HG03159 (cell line): Measurements from ENCODE around the gene MBD5.

Experiments
- ATAC-seq: cut with Tn5 transposase; IDR thresholded peaks from one replicate; pipeline ENCODE4 v1.9.1; 2021; ENCODE audit warnings: mild to moderate bottlenecking, moderate library complexity; ENCODE audit not compliant: unreplicated experiment

The MBD5 gene

DNA sequence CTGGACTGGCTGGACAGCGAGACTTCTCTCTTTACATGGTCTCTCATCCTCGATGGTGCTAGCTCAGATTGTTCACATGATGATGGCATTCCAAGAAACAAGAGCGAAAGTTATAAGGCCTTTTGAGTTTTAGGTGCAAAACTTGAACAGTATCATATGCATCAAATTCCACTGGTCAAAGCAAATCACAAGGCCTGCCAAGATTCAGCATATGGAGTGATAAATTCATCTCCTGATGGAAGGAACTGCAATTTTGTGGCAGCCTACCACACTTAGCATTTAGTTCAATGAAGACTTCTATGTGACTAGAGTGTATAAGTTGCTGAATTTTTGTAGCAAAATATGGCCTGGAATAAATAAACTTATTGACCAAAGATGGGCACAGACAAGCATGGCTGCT, 429.6 kb downstream of the MBD5 start:
- ATAC-seq, result no peak

DNA sequence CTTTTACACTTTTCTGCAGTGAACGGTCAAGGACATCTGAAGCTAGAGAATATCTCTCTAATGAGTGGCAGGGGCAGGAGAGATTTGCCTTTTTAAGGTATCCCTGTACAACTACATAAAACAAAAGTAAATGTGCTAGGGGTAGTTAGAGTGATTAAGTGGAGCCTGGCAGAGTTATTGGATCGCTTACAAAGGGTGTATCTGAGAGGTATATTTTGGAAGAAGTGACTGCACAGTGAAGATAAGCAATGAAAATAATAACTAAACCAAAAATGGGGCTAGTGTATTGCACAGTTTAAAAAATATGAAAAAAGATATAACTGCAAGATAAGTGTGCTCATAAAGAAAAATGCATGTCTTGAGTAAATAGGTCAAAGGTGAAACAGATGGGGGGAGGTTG, 430.2 kb downstream of the MBD5 start:
- no peak for ATAC-seq

DNA sequence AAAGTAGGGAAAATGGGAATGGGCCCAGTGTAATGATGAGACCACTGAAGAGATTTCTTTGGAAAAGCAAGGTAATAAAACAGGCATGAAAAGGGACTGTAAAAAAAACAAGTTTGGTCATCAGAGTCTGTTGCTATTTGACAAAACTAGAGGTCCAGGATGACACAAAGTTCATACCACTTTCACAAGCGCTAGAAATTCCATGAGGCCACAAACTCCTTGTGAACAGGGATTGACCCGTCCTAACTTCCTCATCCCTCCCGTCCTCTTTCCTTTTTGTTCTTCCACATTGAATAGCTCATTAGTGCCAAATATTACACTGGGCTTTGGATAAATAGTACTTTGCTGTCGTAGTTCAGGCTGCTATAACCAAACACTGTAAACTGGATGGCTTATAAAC, 434.9 kb downstream of the MBD5 start:
- no peak for ATAC-seq

DNA sequence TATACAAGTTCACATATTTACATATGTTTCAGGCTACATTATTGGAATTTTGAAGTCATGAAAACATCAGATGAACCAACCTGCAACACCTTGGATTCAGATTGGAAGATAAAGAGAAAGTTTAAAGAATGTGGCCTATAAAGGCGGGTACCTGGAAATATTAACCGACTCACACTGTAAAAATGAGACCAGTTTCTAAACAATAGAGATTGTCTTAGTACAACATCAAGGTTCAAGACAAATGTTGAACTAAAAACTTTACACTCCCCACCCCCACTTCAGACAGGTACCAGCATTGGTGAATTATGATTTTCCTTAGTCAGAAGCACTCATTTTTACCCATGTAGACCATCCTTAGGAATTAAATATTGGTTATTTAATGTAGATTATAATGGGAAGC, 437.3 kb downstream of the MBD5 start:
- no peak for ATAC-seq

DNA sequence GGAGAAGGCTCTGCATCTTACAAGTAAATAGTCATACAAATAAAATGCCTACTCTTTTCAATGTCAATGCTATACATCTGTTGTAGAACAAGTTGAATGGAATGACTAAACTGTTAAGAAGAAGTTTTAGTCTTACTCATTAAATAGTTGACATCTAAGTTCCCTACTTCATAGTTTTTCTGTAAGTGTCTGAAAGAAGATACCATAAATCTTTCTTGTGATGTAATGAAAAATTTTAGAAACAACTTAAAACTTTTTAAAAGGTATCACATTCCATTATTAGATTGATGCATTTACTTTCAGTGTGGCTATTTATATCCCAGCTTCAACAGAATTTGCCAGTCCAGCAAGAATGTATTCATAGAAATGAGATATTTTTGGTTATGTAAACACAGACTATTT, 438.5 kb downstream of the MBD5 start:
- ATAC-seq, result no peak

DNA sequence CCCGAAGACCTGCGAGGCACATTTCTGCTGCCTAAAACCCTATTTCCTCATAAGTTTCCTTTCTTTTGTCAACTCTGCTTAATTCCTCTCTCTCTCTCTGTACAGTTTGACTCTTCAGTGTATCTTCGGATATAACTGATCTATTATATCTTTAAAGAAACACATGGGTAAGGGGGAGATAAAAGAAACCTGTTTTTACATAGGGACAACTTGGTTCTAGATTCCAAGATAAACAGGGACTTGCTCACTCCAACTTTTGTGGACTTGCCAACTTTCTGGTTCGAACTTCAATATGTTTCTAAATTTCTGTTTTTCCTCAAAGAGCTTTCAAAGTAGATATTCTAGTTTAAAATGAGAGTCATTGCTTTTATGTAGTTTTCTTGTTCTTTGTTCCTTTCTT, 441.0 kb downstream of the MBD5 start:
- ATAC-seq, result no peak

DNA sequence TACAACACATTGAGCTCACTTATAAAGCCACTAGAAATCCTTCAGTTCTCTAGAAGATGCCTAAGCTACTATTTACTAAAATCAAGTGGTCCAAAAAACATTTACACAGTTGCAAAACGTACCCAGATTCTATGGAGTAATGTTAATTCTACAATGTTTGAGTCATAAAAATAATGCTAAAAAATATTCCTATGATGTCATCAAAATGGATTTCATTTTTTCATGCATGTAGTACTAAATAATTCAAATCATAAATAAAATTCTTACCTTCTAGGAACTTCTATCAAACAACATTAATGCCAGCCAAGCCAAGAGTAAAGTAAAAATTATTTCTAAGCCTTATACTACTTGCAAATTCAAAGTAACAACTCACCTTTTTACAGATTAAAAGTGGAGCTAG, 454.7 kb downstream of the MBD5 start:
- no peak for ATAC-seq

DNA sequence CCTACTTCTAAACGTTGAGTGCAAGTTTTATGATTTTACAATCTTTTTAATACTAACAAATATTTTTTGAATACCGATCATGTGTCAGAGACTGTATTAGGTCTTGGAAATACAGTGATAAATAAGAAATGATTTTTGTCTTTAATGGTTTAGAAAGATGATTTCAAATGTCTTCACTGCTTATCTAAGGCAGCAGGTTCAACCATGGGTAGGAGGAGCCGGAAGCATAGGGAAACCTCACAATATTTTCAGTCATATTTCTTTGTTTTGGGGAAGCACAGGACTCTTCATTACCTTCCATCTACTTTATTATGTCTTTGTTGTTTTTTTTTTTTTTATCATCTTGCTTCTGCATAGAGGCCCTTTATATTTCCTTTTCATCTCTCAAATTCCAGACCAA, 458.5 kb downstream of the MBD5 start:
- no peak for ATAC-seq

DNA sequence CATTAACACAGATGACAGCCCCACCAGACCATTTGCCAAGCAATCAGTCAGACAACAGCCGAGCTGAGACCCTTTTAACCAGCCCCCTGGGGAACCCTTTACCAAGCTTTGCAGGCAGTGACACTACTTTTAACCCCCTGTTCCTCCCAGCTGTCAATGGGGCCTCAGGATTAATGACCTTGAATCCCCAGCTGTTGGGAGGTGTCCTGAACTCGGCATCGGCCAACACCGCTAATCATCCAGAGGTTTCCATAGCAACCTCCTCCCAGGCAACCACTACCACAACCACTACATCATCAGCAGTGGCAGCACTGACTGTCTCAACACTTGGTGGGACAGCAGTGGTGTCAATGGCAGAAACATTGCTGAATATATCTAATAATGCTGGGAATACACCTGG, 462.8 kb downstream of the MBD5 start:
- ATAC-seq, result no peak

DNA sequence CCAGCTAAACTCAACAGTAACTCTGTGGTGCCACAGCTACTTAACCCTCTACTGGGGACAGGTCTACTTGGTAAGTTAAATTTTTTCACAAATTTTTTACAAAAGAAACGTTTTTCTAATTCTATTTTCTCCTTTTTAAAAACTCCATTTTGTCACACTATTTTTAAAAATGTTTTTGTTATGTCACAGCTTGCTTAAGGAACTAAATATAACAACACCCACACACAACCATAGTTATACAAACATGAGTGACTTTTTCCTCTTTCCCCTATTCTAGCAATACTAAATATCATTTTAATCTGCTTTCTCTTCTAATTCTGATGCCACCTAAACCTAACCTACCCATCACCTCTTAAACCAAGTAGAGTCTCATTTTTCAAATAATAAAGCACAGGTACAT, 463.2 kb downstream of the MBD5 start:
- no peak for ATAC-seq

DNA sequence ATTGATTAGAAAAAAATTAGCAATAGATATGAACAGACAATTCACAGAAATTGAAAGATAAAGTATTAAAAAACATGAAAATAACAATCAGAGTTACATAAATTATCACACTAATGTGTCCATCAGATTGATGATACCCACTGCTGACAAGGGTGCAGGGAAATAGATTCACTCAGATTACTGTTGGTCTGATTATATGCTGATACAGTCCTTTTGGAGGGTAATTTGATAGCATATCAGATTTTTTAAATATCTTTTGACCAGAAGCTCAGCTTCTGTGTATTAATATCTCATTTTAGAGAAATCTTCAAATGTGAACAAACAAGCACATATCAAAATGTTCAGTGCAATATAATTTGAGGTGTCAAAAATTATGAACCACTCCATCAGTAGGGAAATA, 465.8 kb downstream of the MBD5 start:
- ATAC-seq, result no peak

DNA sequence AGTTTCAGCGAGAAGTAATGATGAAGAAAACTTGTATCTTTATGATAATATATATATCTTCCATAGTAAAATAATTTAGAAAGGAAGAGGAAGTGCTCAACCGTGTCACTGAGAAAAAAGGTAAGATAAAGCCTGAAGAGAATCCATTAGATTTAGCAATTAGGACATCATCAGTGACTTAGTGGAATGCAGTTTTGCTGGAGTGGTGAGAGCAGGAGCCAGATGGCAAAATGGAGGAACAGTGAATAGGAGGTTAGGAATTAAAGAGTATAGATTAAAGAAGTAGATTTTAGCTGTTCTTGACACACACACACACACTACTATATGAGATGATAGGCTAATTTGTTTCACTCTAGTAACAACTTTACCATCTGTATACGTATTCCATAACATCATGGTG, 466.5 kb downstream of the MBD5 start:
- no peak for ATAC-seq

DNA sequence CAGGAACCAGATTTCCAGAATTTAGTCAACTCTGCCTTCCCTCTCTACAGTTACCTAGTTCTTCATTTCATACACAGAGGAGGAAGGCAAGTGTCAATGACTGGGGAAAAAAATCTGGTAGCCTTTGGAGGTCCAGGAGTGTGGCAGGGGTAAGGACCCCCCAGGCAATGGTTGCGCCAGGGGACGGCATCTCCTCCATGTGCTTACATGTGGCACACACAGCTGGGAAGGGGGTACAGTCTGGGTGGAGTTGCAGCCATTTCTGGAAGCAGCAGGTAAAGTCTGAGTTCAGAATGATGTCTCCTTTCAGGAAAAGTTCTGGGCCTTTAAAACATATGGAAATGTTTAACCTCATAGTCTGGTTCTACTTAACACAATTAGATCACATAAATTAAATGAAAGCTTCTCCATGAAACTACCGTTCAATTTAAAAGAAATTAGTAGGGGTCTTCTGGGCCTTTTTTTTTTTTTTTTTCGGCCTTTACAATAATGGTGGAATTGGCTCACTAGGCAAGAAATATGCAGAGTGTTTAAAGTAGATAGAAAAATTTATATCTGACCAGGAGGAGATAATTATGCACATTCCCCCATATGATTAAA, 470.0 kb downstream of the MBD5 start:
- ATAC-seq, result no peak

DNA sequence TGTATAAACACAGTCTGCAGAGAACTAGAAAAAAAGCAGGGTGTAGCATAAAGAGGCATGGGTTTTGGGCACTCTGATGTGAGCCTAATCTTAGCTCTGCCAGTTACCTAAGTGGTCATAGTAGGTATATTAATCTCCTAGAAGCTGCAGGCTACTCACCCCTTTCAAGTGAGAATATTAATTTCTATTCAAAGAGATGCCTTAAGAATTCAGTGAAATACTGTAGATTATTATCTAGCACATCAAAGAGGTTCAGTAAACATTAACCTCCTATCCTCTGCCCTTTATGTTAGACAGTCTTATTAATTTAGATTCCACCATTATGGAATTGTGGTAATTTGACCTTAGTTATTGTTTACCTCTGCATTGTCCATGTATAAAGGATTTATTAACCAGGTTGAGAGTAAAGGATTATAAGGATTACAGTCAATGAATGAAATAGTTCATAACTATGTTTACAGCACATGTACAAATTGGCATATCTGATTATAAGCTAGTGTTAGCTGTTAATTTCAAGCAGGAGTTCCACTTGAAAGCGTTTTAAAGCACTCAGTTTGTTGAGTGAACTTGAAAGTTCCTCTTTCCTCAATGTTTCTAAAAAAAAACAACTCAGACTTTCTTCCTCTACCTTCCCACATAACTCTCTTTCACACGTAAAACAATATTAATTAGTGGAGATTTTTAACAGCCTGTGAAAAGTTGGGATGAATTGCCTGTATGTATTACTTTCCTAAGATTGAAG, 473.1 kb downstream of the MBD5 start:
- ATAC-seq, result peak; percentile 54

DNA sequence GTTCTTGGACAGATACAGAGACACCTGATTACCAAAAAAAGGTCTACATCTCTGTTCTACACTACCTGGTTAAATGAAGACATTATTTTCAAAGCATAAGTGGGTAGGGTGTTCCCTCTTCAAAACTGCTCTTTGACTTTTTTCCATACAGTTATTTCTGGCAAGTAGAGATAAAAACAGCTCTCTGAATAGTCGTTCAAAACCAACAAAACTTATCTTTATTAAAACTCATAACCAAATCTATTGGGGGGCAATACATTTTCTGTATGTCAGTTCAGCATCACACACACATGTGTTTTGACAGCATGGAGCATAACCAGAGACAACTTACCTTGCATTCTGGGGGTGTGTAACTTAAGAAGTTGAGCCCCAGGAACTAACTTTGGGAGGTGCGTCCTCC, 474.7 kb downstream of the MBD5 start:
- ATAC-seq, result no peak

DNA sequence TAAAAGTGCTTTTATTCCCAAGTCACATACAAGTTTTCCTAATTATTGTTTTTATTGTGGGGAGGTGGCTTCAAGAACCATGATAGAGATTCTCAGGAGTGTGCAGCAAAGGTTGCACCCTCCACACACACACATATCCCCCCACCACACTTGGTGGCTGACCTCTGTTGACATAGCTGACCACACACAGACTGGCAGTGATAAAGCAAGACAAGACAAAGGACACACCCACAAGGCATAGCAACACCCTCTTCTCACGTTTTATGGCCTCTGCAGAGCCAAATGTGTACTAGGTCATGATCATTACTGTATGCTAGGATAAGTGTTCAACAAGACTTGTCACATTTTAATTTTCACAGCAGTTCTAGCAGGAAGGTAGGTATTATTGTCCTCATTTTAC, 480.7 kb downstream of the MBD5 start:
- ATAC-seq, result no peak

DNA sequence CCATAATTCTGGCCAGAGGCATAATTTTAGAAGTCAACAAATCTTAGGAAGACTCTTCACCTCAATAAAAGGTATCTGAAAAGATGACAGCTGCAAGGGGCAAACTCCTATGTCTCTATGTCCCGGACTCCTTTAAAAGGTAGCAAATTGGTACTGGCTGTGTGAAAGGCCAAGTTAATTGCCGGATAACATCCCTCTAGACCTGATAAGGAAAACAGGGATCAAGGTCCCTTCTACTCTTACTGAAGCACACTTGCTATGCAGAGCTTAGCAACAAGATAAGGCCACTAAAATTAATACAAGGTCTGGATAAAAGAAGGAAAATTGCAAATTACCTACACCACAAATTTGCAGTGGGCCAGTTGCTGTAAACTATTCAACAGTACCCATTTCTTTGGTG, 482.6 kb downstream of the MBD5 start:
- ATAC-seq, result no peak

DNA sequence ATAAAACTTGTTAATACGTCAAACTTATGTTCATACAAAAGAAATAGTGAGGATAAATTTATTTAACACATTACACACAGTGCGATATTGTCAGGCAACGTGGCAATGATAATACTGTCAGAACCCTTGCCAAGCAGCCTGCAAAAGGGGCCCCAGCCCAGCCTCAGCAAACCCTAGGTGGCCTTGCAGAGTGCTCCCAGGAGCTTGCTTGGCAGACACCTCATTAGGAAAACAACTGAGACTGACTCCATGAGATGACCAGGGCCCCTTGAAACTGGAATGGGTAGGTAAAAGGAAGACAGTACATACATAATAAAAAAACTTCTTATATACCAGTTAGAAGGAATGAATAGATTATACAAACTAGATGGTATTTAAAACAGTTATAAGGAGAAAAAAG, 487.1 kb downstream of the MBD5 start:
- no peak for ATAC-seq

DNA sequence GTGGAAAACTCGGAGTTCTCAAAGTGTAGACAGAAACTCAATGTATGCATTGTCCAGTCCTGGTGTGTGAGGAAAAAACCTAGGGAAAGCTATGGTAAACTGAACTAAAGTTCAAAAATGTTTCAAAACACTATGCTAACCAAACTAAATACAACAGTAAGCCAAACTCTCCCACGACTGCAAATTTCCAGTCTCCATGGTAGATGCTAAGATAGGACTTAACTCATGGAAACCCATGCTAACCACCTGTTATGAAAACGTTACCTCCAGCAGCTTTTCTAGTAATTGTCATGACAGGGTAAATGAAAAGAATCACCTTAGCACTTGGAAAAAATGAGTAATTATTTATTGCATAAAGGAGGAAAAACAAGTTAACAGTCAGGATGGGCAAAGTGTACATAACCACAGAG, 488.0 kb downstream of the MBD5 start:
- no peak for ATAC-seq

DNA sequence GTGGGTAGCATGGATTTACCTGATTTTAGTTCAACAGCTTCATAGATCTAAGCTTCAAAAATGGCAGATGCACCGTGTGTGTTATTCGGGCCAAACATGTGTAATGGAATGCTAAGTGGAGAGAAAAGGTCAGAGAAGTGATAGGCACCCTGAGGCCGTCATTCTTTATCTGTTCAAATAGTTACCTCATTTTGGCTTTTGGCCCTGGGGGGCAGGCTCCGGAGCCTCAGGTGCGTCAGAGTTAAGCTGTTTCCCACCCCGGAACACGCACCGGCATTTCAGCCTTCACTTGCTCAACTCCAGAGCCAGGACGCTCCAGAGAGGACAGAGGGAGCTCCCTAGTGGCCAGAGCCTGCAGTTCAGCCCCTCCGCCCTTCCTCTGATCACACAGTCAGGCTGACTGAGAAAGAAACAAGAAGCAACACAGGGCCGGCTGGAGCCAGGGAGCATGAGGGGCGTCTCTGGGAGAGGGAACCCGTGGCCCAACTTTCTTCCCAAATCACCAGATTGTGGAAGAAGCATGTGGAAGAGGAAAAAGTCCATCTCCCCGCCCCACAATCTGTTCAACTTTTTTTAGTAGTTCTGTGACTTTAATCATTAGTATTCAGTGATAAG, 488.5 kb downstream of the MBD5 start:
- peak; percentile 100 for ATAC-seq

DNA sequence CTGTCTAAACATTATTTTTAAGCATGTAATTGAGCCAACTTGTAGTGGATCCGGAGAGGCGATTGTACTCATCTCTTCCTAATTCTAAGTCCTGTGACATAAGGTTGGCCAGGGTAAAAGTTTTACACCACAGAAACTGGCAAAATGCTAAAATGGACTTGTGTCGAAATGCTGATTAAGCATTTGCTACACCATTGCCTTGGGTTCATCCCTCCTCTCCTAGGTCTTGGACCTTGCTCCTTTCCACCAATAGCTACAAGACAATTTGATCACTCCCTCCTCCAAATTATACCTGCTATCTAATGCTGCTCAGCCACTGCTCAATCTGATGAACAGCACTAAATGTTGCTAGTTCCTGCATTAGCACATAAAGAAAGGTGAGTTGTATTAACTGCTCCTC, 491.0 kb downstream of the MBD5 start:
- ATAC-seq, result no peak

DNA sequence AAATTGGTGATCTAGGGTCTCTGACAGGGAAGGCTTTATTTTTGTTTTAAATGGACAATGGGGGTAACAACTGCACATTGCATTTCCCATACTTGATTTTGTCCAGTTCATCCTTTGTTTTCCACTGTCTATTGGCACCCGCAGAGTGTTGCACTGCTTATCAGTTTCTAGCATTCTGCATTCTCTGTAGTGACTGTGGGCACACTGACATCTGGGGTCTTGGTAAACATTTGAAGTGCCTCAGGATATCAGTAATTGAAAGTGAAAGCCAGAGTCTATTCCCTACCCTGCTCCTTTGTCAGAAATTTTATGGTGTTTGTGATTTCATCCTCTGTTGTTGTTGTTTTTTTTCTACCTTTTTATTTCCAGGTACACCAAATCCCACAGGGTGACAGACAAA, 491.6 kb downstream of the MBD5 start:
- ATAC-seq, result no peak

DNA sequence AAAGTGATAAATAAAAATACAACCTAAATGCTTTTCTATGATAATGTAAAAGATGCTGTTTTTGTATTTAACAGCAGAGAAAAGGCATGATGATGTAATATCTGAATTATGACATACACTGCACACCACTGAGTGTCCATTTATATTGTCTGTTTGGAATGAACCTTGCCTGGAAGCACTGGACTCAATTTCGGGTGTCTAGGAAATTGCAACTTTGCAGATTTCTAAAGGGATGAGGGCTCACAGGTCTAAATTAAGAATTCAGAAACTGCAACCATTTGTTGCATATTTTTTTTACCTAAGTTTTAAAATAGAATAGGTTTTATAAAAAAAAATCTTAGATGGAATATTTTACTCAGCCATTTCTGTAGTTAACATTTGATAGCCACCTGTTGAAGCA, 492.5 kb downstream of the MBD5 start:
- no peak for ATAC-seq
